Heart left ventricle (tissue), 13 donors: Measurements from ENCODE around the gene GPC2.

ENCODE experiments used
- CTCF ChIP-seq, 12 donors: fragments of 200-600 bp; sonication (generic) in 4 of 12; IDR thresholded peaks; one replicate each; pipeline versions ENCODE4 v1.5.0 to v1.8.0; 2018 to 2022; ENCODE audit warnings: antibody characterized with exemption in 12 of 12, mild to moderate bottlenecking in 5 of 12
- POLR2A ChIP-seq, 2 donors: fragments of 450-650 bp; IDR thresholded peaks; one replicate each; pipeline ENCODE4 v1.6.1; 2017; ENCODE audit warnings: antibody characterized with exemption in 2 of 2, mild to moderate bottlenecking in 2 of 2, moderate library complexity in 2 of 2
- donor health status: ischemic (EF 13 %, LVEDD 7.1; RV severe dilation, severe dysfunction).
- donor health status: DM: no; HTN: yes; CAD: no.
- donor health status: DM: no; HTN: no; CAD: no.
- donor health status: ischemic (EF 25% LVEDD 6.9; RV normal size, moderate dysfunction).
- donor health status: ischemic (EF 25% LVEDD 5.7; RV mildly dilated, moderate dysfunction).
- donor health status: ischemic (EF 35%, LVEDD 5.7; RV mildly dilated, moderate dysfunction).
- donor health status: nonischemic (EF 11% LVEDD 7.7; RV severe dilation, severe dysfunction).
- donor health status: DM: yes; HTN: yes; CAD: no.
- donor health status: PGD.
- donor health status: ischemic (EF 29% LVEDD 5.4; RV normal size, mild dysfunction).
- donor health status: nonischemic (EF 23%, LVEDD 6.1; RV moderate dilation, normal function).

DNA sequence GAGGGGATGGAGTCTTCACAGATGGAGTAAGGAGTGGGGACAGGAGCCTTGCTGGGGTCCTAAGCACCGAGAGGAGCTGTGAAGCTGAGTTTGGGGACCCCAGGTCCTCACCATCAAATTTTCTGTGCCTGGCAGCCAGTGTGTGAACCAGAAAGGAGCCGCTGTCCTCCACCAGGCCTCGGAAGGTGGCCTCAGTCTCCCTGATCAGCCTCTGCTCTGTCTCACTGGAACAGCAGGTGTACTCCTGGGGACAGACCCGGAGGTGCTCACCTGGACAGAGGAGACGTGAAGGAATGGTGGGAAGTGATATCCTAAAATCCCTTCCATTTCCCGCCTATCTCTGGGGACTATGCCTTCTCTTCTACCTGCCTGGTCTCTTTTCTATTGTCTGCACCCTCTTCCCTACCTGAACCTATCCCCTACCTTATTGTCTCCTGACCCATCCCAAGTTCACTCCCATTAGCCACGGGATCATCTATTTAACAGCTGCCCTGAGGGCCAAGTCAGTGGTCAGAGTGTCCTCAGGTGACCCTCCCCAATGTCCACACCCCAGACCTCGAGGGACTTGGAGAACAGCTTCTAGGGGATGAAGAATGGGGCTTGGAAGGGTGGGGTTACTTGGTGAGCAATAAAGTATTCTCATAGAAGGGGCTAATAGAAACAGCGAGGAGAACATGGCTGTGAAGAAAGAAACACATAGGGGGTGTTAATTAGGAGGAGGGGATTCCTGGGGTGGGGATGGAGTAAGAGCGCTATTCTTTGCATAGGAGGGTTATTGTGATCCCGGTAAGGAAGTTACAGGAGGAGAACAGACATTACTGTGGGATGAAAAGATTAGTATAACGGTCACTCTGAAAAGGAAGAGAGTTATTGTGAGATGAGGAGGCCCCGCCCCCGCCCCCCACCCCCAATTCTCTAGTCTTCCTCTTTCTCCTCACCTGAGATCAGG, 811 bp downstream of the GPC2 start:
- TF ChIP-seq POLR2A (IDR thresholded peaks at IDR 0.05) (no peak), CTCF (IDR thresholded peaks at IDR 0.05) (no peak)
